Loucy (cell line): Measurements from ENCODE around the gene TMTC1.
"Not testable (repeated sequence)": the region's sequence is repeated elsewhere in the genome, so short reads cannot be mapped to it uniquely, and the experiment has no call there.

Source experiments
- CTCF ChIP-seq: fragments of 200-600 bp; sonication (generic); conservative IDR thresholded peaks from 2 replicates; pipeline ENCODE4 v1.5.1; 2014; ENCODE audit warnings: mild to moderate bottlenecking, antibody characterized with exemption, low read length
- EZH2phosphoT487 ChIP-seq: fragments of 200-600 bp; IDR thresholded peaks from 2 replicates; pipeline ENCODE4 v1.6.1; 2018; ENCODE audit warnings: antibody characterized with exemption, mild to moderate bottlenecking, moderate library complexity, borderline replicate concordance

GRCh38 chr12:29630164-29630563, 153.6 kb downstream of the TMTC1 start:
- TF ChIP-seq CTCF, EZH2phosphoT487: not testable (repeated sequence)
